Retinal pigment epithelial cell (primary cell): ENCODE data around the gene PDE4D.

Source experiments
- DNase-seq: peaks from one replicate; pipeline ENCODE4 v3.0.0-alpha.2; 2010; ENCODE audit warnings: low read depth
- H3K4me3 ChIP-seq: 2 replicates; pipeline ENCODE4 v1.5.1; 2011; ENCODE audit warnings: mild to moderate bottlenecking, low read length, control low read depth, moderate library complexity
- TF ChIP-seq, protein P1 (sequence below): conservative IDR thresholded peaks from 2 replicates; pipeline ENCODE4 v1.5.1; 2011; ENCODE audit warnings: low read depth, low read length, control low read depth, inconsistent platforms

PDE4D gene

DNA sequence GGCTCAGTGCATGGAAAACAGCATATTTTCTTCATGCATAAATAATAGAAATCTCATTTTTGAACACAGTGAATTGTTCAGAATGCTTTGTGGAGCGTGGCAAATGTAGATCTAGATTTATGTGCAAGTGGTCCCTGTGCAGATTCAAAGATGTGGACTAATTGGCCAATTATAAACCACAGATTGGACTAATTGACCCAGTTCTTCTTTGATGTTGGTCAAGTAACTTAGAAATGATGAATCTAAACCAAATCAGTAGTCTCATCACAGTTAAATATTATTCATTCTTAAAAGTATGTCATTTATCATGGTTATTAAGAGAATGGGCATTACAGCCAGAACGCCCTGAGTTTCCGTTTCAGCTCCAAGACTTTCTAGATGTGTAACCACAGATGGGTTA lies 11.7 kb upstream of the PDE4D start:
- no peak for DNase-seq
- no peak overlapping the region for H3K4me3 ChIP-seq
- TF ChIP-seq, protein P1, sequence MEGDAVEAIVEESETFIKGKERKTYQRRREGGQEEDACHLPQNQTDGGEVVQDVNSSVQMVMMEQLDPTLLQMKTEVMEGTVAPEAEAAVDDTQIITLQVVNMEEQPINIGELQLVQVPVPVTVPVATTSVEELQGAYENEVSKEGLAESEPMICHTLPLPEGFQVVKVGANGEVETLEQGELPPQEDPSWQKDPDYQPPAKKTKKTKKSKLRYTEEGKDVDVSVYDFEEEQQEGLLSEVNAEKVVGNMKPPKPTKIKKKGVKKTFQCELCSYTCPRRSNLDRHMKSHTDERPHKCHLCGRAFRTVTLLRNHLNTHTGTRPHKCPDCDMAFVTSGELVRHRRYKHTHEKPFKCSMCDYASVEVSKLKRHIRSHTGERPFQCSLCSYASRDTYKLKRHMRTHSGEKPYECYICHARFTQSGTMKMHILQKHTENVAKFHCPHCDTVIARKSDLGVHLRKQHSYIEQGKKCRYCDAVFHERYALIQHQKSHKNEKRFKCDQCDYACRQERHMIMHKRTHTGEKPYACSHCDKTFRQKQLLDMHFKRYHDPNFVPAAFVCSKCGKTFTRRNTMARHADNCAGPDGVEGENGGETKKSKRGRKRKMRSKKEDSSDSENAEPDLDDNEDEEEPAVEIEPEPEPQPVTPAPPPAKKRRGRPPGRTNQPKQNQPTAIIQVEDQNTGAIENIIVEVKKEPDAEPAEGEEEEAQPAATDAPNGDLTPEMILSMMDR = no peak

DNA sequence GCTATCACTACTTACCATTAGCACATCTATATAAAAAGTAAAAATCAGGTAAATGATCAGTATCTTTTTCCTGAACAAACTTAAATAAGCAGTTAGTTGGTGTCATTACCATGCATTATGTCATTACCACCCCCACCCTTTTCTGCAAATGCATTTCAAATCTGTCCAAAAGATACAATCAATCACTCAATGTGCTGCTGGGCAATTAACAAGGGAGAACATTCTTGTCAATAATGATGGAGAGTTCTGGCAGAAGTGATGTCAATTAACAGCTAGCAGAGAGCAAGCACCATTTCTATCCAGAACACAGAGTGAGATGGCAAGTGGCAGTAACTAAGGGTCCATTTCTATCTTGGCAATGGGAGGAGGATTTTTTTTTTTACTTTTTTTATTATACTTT lies 3.5 kb upstream of the PDE4D start:
- no peak for DNase-seq
- no peak overlapping the region for H3K4me3 ChIP-seq
- TF ChIP-seq, protein P1 = no peak

DNA sequence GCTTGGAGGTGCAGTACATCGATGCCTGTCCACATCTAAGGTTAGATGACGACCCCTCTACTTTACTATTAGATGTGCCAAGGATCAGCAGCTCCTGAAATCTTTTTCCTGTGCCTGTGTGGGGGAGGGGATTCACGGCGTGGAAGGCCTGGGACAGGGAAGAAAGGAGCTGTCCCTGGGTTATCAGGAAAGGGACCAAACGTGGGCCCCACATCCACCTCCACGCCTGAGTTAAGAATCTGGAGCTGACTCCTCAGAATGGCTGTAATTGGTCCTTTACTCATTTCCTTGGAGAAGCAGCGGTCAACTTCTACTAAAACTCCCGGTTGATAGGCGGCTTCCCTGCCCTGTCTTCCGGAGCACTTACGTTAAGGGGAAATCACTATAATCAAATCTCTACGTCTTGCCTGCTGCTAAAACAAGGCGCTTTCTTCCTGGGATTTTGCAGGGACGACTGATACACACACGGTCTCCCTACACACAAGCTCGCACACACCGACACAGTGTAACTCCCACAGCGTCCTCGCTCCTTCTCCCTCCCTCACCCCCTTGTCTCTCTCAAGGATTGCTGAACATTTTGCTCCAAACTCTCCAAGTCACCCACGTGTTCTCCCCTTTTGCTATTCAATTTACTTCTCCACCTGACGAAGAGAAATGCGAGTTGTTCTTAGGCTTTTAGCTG lies 1.4 kb downstream of the PDE4D start:
- no peak for DNase-seq
- TF ChIP-seq, protein P1 = no peak
- H3K4me3 ChIP-seq = no peak overlapping the region

DNA sequence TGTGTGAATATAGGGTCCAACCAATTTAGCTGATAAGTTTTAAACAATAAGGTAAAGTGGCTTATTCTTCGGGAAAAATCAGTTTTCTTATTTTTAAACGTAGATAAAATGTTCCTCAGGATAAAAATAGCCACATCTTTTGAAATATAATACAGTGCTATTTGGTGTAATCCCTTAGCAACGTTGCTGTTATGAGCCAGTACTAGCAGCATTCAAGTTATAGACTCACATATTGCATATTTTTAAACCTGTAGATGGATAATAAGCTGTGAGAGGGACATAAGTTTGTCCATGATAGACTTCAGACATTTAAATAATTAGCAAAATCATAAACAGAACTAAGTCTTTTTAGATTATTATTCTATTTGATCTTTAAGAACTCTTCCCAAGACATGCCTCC lies 6.3 kb downstream of the PDE4D start:
- TF ChIP-seq, protein P1 = no peak
- DNase-seq = no peak
- no peak overlapping the region for H3K4me3 ChIP-seq

- no peak overlapping the region for H3K4me3 ChIP-seq
- DNase-seq = no peak
- TF ChIP-seq, protein P1 = no peak
Observed at GRCh38 chr5:59874675-59875074, 18.9 kb downstream of the PDE4D start.

DNA sequence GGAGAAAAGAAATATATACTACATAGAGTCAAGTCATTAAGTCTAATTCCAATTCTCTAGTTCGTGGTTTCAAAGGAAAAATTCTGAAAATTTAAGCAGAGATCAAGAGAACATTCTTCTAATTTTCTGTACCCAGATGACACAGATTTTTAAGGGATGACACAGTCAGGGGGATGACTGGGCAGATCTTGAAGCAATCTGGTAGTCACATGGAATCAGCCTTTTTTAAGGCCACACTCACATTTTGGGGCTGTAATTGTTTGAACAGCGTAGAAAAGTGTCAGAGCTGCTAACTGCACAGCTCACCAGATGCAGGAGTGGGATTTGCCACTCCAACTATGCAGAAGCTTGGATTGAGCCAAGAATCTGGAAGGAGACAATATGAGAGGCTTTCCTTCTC lies 20.4 kb downstream of the PDE4D start:
- no peak overlapping the region for H3K4me3 ChIP-seq
- DNase-seq = no peak
- TF ChIP-seq, protein P1 = no peak

GRCh38 chr5:59866661-59867060 lies 26.9 kb downstream of the PDE4D start:
- TF ChIP-seq, protein P1 = no peak

More at GRCh38 chr5:59866661-59867060, 26.9 kb downstream of the PDE4D start:
- no peak for DNase-seq
- no peak overlapping the region for H3K4me3 ChIP-seq
